Measurements from ENCODE around the gene ANKRD55.

The ANKRD55 gene

GRCh38 chr5:56053363-56053762, 179.8 kb downstream of the ANKRD55 start:
- H3K27ac ChIP-seq (ENCODE audit: extremely low read depth, low read depth, low read length) = no peak overlapping the region
- no peak overlapping the region for H3K4me3 ChIP-seq (ENCODE audit: low read depth, low read length)
- TF ChIP-seq ZNF658 (tag by site-specific recombination; IDR thresholded peaks at IDR 0.05) (no peak), EGR2 (tag by site-specific recombination; IDR thresholded peaks at IDR 0.05; ENCODE audit: low read depth) (no peak), ZNF10 (tag by site-specific recombination; IDR thresholded peaks at IDR 0.05) (no peak), ZNF513 (tag by site-specific recombination; IDR thresholded peaks at IDR 0.05) (no peak), ZNF302 (tag by site-specific recombination; IDR thresholded peaks at IDR 0.05; ENCODE audit: low read depth) (no peak), ZNF791 (tag by site-specific recombination; IDR thresholded peaks at IDR 0.05) (no peak), ZNF777 (tag by site-specific recombination; IDR thresholded peaks at IDR 0.05; ENCODE audit: borderline replicate concordance) (no peak), ZNF341 (tag by site-specific recombination; IDR thresholded peaks at IDR 0.05; ENCODE audit: low read depth) (no peak), ZNF394 (tag by site-specific recombination; IDR thresholded peaks at IDR 0.05; ENCODE audit: borderline replicate concordance) (no peak), ZNF560 (tag by site-specific recombination; IDR thresholded peaks at IDR 0.05; ENCODE audit: borderline replicate concordance) (no peak), ZNF530 (tag by site-specific recombination; IDR thresholded peaks at IDR 0.05; ENCODE audit: low read depth) (no peak), ZNF837 (tag by site-specific recombination; IDR thresholded peaks at IDR 0.05) (no peak), SP2 (tag by site-specific recombination; IDR thresholded peaks at IDR 0.05) (no peak), ZNF426 (tag by site-specific recombination; IDR thresholded peaks at IDR 0.05) (no peak)
- ChIA-PET CTCF (no interaction called here), POLR2A (no interaction called here)
- no peaks in the 10 kb centered on the region for H3K36me3 ChIP-seq (ENCODE audit: control insufficient read depth in 2 of 2, insufficient read depth in 1 of 2, low read length in 2 of 2)
- H3K4me1 ChIP-seq (ENCODE audit: control insufficient read depth, insufficient read depth, low read length) = peaks cover 13% of the 10 kb centered on the region
- no peaks in the 10 kb centered on the region for H3K9me3 ChIP-seq (ENCODE audit: control insufficient read depth, insufficient read depth, low read depth, low read length)

GRCh38 chr5:56052735-56053134, 180.4 kb downstream of the ANKRD55 start:
- TF ChIP-seq ZNF558 (tag by site-specific recombination; IDR thresholded peaks at IDR 0.05) = no peak
- TF ChIP-seq ZNF280D (tag by site-specific recombination; IDR thresholded peaks at IDR 0.05) = no peak
- TF ChIP-seq ZFHX2 (tag by site-specific recombination; conservative IDR thresholded peaks at IDR 0.05) = no peak
- TF ChIP-seq ZNF18 (tag by site-specific recombination; IDR thresholded peaks at IDR 0.05) = no peak
- TF ChIP-seq ZNF423 (tag by site-specific recombination; IDR thresholded peaks at IDR 0.05) = no peak
- no peak for TF ChIP-seq GLI4 (tag by site-specific recombination; IDR thresholded peaks at IDR 0.05)
- TF ChIP-seq ZSCAN16 (tag by site-specific recombination; IDR thresholded peaks at IDR 0.05) = no peak
- no peak for TF ChIP-seq KLF8 (tag by site-specific recombination; IDR thresholded peaks at IDR 0.05)
- TF ChIP-seq SP7 (tag by site-specific recombination; IDR thresholded peaks at IDR 0.05) = no peak
- TF ChIP-seq ZNF645 (tag by site-specific recombination; IDR thresholded peaks at IDR 0.05) = no peak
- no peak for TF ChIP-seq ZFP3 (tag by site-specific recombination; IDR thresholded peaks at IDR 0.05; ENCODE audit: low read depth)
- no peak for TF ChIP-seq ZNF530 (tag by site-specific recombination; IDR thresholded peaks at IDR 0.05; ENCODE audit: low read depth)
- no peak for TF ChIP-seq ZBTB48 (tag by site-specific recombination; IDR thresholded peaks at IDR 0.05)
- TF ChIP-seq ZXDB (tag by site-specific recombination; IDR thresholded peaks at IDR 0.05) = no peak
- TF ChIP-seq ZNF114 (tag by site-specific recombination; IDR thresholded peaks at IDR 0.05) = no peak
- no peak for TF ChIP-seq ZNF132 (tag by site-specific recombination; IDR thresholded peaks at IDR 0.05; ENCODE audit: borderline replicate concordance)
- TF ChIP-seq ZNF596 (tag by site-specific recombination; IDR thresholded peaks at IDR 0.05) = no peak
- no peak for TF ChIP-seq ZNF626 (tag by site-specific recombination; IDR thresholded peaks at IDR 0.05)
- Histone ChIP-seq H3K27ac (ENCODE audit: extremely low read depth, low read depth, low read length) (no peak overlapping the region), H3K4me3 (ENCODE audit: low read depth, low read length) (no peak overlapping the region), H3K36me3 (ENCODE audit: control insufficient read depth in 2 of 2, insufficient read depth in 1 of 2, low read length in 2 of 2) (no peaks in the 10 kb centered on the region), H3K9me3 (ENCODE audit: control insufficient read depth, insufficient read depth, low read depth, low read length) (no peaks in the 10 kb centered on the region), H3K4me1 (ENCODE audit: control insufficient read depth, insufficient read depth, low read length) (peaks cover 9% of the 10 kb centered on the region; the same call in 1 of the 2 replicates)
- CTCF ChIA-PET = no interaction called here
- POLR2A ChIA-PET = no interaction called here

All from HEK293 (cell line).